ENCODE data around the gene TSPO. TPM values are rescaled to one million over a fixed set of nuclear protein-coding genes. Genes with fewer than 3 reads are reported as not detected.

The TSPO gene
- total and polyA plus RNA-seq, 9 of the 15 experiments (the other 6 are each of a cell fraction or from before 2014, with no cell fraction given): 4.9 to 126 (median 25.3) TPM

GRCh38 chr22:43205748-43206508, 54.6 kb downstream of the TSPO start:
- no peak for ATAC-seq
- Histone ChIP-seq H3K36me3 (ENCODE audit: control insufficient read depth, insufficient read depth, low read length) (no peaks in the 10 kb centered on the region), H3K27ac (ENCODE audit: extremely low read depth, low read depth, low read length) (no peak overlapping the region), H3K79me2 (ENCODE audit: control insufficient read depth, insufficient read depth, low read length) (no peaks in the 10 kb centered on the region), H3K9ac (ENCODE audit: insufficient read depth in 1 of 2, low read depth in 2 of 2, low read length in 2 of 2) (no peak overlapping the region), H3K27me3 (ENCODE audit: control insufficient read depth in 2 of 2, insufficient read depth in 2 of 2, low read length in 2 of 2) (peaks cover 0 to 20% of the 10 kb centered on the region in 2 experiments; a peak in 3 of 5 replicates), H3K4me1 (replicated peaks in 1 of 2; ENCODE audit: control insufficient read depth in 2 of 2, insufficient read depth in 2 of 2, low read length in 2 of 2) (peaks cover 0 to 27% of the 10 kb centered on the region in 2 experiments; a peak in 2 of 5 replicates), H3K4me2 (ENCODE audit: insufficient read depth, low read length) (no peak overlapping the region), H3K9me3 (replicated peaks; ENCODE audit: control insufficient read depth, insufficient read depth, low read depth, low read length) (no peaks in the 10 kb centered on the region), H4K20me1 (replicated peaks; ENCODE audit: control insufficient read depth, insufficient read depth, low read length) (no peaks in the 10 kb centered on the region), H3K9me1 (ENCODE audit: control insufficient read depth, insufficient read depth, low read length) (no peaks in the 10 kb centered on the region), H2AFZ (ENCODE audit: low read depth, low read length) (no peak overlapping the region), H3K4me3 (no peak overlapping the region)
- BruUV-seq (replicated peaks): no TSS peak
- no peak for FAIRE-seq
- 7% methylated on average over 3 of the region's 5 CpGs for WGBS (ENCODE audit: insufficient coverage, low coverage, missing lambda C conversion rate)
- ChIA-PET CTCF (ENCODE audit: low intra/inter-chr PET ratio) (no interaction called here), POLR2A (interaction anchor here (0.6 kb wide), 1 partner anchor 10 kb away, joined by 3 read pairs; no protein-coding TSS in a partner anchor)
- peak in 1 of 4 experiments; percentile 25 for DNase-seq (ENCODE audit: extremely low read depth in 1 of 4, low spot score in 3 of 4)
- intact Hi-C loops (cut with micrococcal nuclease) (no loop called here), in situ Hi-C loops (cut with MboI) (no loop called here)
- TF ChIP-seq MYC (IDR thresholded peaks at IDR 0.05; ENCODE audit: low read depth, low read length) (no peak), MYC (CRISPR knock-in tag; IDR thresholded peaks at IDR 0.05; ENCODE audit: borderline replicate concordance, low read depth) (no peak), HSF4 (CRISPR knock-in tag; IDR thresholded peaks at IDR 0.05; ENCODE audit: borderline replicate concordance) (no peak), ZNF318 (IDR thresholded peaks at IDR 0.05; ENCODE audit: borderline replicate concordance in 1 of 2, low read depth in 1 of 2) (no peak), JUN (IDR thresholded peaks at IDR 0.05; ENCODE audit: borderline replicate concordance, low read depth, low read length) (no peak), JUN (CRISPR knock-in tag; IDR thresholded peaks at IDR 0.05; ENCODE audit: borderline replicate concordance) (no peak), THRB (CRISPR knock-in tag; conservative IDR thresholded peaks at IDR 0.05) (no peak)
